MV-4-11 (cell line): ENCODE measurements around the gene HOXA4.

ENCODE experiments used
- DNase-seq: peaks from one replicate; lab custom pipeline; 2025; lab: John Stamatoyannopoulos, UW

Gene HOXA4

DNA sequence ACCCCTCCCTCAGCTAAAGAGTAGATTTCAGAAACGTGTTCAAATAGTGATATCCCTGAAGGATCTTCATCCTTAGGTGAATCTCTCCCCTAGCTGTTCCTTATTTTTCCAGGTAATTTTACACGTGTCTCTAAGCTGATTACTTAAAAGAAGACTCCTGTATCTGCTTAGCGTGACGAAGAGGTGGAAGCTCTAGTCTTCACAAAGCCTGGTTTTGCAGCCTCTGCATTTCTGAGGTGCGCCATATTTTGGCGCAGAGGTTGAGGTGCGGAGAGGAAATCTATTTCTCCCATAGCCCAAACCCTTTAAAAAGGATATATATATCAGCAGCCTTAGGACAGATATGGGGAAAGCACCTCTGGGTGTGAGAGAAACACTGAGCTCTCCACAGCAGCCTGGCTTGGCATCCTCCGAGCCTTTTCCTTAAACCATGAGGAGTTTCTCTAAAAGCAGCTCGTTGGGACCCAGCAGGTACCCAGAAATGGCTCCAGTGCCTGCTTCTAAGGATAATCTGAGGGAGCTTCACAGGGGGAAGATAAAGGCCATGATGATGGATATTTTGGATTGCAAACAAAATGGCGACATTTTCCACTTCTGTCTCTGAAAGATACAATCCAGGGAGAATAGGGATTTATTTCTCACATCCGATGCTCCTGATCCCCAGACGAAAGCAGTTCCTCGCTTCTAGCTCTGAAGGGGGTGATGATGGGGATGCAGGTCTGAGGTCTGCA, 25.1 kb downstream of the HOXA4 start:
- DNase-seq: no peak

DNA sequence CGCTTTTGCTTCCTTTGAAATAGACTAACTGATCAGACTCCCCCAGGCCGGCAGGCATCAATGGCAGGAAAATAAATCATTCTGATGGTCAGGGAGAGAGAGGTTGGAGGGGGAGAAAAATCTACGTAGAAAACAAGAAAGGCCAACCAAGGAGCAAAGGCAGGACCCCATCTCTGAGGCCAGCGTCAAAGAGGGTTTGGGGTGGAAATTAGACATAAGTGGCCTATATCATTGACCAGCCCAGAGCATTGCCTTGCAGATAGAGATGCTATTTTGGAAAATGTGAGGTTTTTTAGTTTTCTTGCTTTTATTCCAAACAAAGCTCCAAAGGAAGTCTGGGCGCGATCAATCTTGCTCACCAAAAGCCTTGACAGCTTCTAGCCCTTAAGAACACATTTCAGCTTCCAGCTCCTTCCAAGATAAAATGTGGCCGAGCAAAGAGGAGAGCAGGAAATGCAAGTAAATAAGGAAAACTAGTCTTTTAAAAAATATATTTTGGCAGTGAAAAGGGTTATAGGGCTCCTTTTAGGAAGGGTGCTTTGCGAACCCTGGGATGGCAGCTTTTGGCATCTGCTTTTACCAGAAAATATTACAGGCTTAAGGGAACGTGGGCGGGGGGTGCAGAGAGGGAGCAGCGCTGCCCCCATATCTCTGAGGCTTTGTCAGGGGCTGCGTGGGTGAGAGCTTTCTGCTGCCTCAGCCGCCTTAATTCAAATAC, 26.1 kb downstream of the HOXA4 start:
- DNase-seq: no peak

DNA sequence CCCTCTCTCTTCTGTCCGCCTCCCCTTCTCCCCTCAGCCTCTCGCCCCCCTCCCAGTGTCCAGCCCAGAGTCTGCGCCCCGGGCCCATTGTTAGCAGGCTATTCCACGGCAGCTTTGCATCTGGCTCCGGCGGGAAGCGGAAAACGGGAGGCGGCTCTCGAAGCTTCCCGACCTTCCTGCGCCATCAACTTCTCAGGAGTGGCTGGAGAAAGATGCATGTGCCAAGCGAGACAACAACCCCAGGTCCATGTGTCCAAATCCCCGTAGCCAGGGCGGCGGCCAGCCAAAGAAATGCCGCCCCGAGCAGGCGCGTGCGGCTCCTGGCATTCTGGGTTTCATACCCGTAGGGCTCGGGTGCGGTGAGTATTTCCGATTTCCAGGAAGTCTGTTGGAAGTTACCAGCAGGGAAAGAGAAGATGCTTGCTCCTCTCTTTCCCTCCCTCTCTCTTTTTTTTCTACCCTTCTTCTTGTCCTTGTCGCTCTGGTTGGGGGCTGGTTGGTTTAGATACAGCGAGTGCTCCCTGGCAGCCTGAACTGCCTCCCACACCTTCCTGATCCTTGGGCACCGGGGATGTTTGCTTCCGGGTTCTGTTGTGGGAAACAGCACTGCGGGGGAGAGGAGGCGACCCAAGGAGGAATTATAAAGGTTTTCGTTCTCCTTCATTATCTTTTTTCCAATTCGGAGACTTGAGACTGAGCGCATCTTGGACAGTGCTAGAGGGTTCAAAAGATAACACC, 26.9 kb downstream of the HOXA4 start:
- no peak for DNase-seq

DNA sequence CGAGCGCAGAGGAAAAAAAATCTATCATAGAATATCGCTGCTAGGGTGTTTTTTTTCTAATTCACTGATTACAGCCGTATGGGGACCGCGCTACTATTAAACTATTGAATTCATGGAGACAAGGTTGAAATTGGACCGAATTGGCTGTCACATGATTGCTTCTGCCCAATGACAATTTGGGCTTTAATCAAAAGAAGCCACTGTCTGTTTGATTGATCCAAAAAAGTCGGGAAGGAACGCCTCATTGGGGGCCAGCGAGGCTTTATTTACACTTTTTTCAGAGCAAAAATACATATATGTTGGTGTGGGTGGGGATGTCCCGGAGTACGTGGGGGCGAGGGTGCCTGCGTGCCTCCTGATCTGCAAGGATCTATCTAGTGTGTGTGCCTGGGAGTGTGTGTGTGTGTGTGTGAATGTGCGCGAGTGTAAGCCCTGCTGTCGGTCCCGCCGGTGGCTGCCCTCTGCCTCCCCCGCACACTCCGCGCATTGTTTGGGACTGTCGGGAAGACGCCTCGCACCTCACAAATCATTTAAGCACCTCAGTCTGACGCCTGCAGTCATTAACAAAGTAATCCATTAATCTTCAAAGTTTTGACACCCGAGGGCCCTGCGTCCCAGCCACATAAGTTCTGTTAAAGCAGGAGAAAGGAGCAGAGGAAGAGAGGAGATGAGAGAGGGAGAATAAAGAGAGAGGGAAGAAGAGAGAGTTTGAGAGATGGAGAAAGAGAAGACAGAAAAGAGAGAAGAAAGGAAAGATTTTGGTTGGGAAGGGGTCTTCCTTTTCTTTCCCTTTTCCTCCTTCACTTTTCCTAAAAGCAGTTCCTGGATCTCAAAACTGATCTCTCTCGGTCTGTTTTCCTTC, 27.7 kb downstream of the HOXA4 start, which contains the start of gene HOXA2:
TSS of gene HOXA2 (minus strand) at position 103 of the 862 bp plus-strand sequence. CDS start 183 bp downstream, outside the sequence.
- DNase-seq: no peak

GRCh38 chr7:27101957-27102580, 28.5 kb downstream of the HOXA4 start:
- peak; percentile 1 for DNase-seq

DNA sequence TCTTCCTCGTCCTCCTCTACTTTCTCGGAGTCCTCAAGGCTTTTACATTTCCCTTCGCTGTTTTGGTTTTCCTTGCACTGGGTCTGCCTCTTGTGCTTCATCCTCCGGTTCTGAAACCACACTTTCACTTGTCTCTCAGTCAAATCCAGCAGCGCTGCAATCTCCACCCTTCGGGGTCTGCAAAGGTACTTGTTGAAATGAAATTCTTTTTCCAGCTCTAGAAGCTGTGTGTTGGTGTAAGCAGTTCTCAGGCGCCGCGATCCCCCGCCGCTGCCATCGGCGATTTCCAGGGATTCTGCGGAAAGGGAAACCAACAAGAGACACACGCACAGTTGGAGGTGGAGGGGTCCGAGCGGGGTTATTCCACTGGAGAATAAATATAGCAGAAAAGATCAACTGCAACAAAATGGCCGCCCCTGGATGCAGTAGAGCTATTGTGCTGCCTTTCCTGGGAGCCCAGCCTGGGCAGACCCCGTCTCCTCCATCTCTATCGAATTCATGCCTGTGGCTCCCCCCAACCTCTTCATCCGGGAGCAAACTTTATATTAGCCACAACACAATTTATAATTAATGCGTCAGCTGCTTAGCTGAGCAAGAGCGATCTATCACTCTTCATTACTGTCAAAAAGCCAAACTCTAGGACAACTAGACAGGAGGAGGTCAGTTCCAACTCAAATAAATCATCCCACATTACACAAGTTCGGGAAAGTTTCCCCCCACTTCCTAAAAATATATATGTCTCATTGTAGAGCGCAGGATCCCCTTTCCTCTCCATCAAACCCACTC, 29.2 kb downstream of the HOXA4 start:
- no peak for DNase-seq

DNA sequence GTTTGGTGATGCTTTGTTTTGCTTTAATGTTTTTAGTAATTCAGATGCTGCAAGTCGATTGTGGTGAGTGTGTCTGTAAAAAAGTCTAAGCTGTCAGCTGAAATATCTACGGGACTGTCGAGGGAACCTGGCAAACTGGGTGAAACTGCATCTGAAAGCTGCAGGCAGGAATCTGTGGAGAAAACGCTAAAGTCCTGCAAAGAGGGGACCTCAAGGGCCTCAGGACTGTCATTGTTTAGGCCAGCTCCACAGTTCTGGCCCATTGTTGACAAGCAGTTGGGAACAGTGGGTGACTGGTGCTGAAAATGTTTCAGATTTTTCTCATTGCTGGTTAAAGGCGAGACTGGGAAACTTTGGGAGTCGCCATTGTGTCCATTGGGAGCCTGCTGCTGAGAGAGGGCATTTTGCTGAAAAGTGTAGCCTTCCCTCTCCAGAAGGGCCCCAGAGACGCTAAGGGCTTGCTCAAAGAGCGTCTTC, 29.8 kb downstream of the HOXA4 start:
- no peak for DNase-seq

DNA sequence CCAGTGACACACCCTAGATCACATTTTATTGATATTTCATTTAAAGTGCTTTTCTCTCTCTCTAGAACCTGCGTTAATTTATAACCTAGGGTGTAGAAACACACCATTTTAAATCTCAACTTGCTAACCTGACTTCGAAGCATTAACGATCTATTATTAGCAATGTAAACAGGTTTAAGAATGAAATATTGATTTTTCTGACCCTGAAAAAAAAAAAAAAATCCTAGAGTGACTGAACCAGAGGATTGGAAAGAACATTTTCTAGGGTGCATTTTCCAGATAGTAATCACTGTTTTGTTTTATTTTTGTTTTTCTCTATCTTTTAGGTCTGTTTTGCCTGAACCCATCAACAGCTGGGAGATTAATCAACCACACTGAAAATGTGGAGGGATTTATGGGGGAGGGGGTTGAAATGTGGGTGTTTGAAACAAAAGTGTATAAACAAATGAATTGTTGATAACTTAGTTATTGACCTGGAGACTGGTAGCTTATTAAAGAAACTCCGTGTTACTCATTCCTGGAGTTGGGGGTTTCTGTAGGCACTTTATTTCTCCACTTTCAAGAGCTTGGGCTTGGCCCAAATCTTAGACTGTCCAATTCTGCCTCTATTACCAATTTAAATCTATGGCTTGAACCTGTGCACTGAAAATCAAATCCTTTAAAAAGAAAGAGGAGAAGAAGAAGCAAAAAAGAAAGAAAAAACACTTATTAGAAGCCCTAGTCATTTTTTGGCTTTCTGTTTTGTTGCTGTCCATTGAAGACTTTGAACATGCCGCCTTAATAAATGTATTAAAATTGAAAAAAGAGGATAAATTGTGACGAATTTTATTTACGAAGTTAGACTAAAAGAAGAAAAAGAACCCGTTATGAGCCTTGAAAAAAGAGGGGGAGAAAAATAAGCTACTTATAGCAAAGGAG, 30.8 kb downstream of the HOXA4 start:
- DNase-seq: no peak

DNA sequence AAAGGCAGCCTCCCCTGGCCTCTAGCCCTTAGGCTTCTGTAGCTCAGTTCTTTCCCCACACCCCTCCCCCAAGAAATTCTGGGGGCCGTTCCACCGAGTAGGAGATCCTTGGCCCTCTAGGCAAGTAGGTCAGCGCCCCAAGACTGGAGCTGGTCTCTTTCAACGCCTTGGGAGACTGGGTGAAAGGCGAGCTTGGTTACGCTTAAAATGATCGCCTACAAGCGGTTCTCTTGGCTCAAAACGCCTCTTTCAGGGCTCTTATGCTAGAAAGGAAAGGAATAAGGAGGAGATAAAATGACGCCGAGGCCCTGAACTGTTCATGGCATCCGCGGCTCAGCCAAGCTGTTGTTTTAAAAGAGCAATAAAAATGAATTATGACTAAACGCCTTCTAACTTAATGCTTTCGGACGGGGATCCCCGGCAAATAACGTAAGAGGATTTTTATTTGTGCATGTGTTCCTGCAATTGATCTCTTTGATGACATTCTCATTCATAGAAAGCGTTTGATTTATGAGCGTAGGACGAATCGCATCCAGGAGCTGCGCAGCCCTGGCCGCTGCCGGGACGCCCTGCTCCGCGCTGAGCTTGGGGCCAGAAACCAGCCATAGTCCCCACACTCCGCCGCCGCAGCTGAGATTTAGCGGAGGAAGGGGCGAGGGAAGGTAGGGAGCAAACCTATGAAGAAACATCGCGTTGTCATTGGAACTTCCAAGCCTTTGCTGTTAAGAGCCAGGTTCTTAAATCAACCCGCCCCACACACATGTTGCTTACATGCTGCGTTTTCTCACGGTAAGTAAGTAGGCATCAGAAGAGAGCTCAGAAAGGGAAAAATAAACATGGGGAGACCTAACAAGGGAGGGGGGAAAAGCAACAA, 31.7 kb downstream of the HOXA4 start:
- no peak for DNase-seq

DNA sequence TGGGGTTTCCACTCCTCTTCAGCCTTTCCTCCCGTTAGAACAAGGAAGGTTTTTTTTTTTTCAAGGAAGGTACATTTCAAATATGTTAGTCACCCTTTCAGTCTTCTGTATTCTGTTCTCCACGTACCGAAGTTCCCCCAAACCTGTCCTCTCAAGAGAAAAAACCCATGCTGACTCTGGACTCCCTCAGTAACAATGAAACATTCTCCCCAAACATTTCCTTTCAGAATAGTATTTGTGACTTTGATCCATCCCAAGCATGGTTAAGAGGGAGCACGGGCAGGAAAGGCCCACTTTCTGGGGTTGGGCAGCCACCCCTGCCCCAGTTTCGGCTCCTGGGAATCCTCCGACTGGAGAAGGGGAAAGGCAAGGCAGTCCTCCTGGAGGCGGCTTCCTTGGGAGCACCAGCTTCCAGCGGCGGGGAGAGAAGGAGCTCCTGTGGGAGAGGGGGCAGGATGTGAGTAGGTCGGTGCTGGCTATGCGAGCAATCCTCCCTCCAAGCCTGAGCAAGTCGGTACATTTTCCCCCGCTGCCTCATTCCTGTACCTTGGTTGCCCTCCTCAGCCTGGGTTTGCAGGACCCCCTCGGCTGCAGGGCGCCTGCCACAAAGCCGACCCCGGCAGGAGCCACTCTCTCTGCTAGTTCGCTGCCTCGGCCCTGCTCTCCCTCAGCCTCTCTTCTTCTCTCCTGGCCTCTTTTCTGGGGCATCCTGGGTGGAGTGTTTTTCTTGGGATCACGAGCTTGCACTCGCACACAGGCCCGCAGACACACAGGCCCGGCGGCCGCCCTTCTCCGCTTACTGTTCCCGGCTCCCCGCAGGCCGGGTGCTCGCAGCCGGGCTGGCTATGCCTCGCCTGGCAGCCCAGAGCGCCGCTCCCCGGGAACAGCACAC, 32.6 kb downstream of the HOXA4 start:
- no peak for DNase-seq

- DNase-seq: peak; percentile 47
Measured at GRCh38 chr7:27096768-27097514, 33.6 kb downstream of the HOXA4 start.

DNA sequence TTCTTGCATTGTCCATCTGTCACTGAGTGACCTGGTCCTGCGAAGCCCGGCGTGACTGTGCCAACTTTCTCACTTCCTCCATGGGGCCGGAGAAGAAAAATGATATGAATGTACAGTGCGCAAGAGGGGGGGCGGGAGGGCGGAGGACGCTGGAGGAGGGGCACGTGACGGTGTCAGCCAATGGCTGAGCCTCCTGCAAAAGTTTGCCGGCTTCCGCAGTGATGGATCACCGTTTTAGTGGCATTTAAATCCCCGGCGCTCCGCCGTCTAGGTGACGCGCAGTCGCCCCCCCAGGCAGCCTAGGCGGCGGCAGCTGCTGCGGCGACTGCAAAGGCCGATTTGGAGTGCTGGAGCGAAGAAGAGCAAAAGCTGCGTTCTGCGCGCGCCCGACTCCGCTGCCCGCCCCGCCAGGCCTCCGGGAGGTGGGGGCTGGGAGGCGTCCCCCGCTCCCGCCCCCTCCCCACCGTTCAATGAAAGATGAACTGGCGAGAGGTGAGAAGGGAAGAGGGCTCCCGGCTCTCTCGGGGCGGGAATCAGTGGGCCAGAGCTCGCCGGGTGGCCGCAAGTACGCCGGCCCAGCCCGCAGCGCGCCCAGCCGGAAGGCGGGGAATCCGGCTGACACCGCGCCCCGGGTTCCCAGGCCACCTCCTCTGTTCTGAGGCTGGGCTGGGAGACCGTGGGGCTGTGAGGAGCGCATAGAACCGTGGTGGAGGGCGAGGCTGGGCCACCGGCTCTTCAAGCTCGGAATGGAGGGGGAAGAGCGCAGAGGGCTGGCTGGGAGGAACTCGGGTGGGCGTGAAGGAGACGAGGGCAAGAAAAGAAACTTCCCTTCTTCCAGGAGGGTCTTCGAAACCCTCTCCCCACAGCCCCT, 34.4 kb downstream of the HOXA4 start, which contains the start of gene HOXA1:
TSS of gene HOXA1 (minus strand) at position 104 of the 871 bp plus-strand sequence. CDS start at position 16, 88 bp downstream.
- DNase-seq: peak; percentile 89

DNA sequence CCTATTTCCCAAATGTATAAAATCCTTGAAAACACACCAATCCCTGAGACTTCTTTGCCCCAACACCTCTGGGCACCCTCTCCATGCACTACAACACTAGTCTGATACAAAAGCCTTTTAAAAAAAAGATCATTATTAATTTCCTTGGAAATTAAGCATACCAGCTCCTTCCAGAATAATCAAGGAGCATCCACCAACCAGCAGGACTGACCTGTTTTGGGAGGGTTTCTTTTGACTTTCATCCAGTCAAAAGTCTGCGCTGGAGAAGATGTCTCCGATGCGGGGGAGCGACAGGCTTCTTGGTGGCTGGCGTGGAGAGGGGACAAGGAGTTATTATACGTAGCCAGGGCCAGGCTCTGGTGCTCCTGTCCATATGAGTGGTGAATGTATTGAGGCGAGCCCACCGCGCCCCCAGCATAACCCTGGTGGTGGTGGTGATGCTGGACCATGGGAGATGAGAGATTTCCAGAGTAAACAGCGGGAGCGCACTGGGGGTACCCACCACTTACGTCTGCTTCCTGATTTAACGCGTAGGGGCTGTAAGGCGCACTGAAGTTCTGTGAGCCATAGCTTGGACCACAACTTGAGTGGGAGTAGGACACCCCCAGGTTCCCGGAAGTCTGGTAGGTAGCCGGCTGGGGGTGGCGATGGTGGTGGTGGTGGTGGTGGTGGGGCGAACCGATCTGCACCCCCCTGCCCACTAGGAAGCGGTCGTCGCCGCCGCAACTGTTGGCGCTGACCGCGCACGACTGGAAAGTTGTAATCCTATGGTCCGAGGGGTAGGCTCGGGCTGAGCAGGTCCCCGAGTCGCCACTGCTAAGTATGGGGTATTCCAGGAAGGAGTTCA, 35.3 kb downstream of the HOXA4 start:
- DNase-seq: no peak

GRCh38 chr7:27094304-27095049, 36.1 kb downstream of the HOXA4 start:
- DNase-seq: no peak
